Amygdala (tissue), 56 donors: Measurements from ENCODE around the gene RBM47.

Experiments used
- DNase-seq, 56 donors: peaks; one replicate each; lab custom pipeline; 2025; lab: John Stamatoyannopoulos, UW

The RBM47 gene

DNA sequence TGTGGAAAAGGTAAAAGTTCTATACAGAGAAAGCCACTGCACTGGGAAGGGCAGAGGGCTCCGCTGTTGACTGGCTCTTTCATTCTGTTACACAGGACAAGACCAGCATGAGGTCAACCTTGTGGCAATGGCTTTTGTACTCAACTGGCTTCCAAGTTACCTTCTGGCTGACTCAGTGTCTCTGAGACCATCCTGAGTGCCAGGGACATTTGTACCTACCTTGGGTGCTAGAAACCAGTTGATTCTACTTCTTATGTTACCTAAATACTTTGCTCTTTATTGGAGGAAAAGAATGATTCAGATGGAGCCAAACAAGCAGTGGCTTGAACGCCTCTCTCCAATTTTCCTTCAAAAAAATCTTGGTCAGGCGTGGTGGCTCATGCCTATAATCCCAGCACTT is 123.2 kb downstream of the RBM47 start:
- no peak for DNase-seq

DNA sequence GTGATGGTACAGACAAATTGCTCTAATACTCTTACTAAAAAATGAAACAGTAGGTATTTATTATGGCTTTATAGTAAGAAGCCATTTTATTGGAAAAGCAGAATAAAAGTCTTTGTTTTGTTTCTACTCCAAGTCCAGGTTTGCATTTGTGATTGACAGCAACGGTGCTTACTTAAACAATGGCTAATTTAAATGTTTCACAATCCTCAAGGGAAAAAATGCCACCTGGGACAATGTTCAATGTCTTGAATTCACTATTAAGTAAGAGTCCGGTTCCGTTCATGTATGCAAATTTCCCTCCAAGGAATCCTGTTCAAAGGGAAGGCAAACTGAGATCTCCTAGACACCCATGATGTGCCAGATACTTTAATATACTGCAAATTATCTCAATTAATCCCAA is 123.6 kb downstream of the RBM47 start:
- DNase-seq, result no peak

DNA sequence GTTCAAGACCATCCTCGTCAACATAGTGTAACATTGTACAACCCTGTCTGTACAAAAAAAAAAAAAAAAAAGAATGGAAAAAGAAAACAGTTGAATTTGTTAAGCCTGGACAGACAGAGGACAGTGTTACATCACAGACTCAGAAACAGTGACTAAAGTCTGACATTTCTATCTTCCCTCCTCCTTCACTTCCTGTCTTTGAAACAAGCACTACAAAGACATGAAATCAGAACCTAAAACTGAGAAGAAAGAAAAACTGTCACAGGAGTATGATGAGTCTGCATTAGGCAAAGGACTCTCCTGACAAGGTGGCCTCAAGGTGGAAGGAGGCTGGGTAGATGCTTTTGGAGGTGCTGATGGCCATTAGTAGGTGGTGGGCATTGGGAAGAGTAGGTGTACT is 126.7 kb downstream of the RBM47 start:
- DNase-seq, result no peak

DNA sequence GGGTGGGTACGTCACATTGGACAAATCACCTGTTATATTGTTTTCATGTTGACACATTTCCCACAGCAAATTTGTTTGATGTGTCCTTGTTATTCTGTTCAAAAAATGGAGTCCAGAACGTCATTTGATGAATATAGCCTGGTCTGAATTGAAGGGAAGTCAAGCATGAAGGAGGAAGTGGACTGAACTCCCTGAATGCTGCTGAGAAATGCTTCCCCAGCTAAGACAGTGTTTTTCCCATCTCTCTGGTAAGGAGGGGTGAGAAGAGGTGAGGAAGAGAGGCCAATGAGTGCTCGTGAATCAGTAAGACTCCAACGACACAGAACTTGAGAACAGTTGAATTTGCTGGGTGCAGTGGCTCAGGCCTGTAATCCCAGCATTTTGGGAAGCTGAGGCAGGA is 127.4 kb downstream of the RBM47 start:
- DNase-seq, result no peak

DNA sequence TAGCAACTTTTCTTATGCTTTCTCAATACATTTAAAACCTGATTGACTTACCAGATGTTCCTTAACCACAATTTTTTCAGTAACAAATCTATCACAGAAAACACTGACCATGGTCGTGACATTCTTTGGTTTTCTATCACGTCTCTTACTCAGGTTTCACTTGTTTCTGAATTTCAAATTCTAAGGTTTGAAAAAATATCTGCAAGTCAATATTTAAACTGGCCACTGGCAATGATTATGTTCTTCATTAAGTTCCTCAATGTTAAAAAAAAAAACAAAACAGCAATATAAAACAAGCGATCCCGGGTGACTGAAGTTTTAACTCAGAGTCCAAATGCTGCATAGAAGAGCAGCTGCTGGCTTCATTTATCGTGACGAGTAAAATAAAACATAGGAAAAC is 128.9 kb downstream of the RBM47 start:
- DNase-seq, result no peak

DNA sequence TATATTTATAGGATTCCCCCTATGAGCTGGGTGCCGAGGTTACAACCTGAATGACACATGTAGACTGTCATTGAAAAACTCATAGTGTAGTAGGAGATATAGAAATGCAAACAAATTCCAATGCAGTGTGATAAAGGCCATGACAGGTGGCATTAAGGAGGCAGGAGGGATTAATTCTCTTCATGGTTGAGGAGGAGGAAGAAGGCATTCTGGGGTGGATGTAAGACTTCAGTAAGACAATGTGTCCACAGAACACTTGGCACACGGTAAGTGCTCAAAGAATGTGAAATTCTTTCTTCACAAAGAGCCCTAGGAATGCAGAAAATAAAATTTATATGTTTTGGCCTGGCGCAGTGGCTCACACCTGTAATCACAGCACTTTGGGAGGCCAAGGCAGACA is 136.5 kb downstream of the RBM47 start:
- no peak for DNase-seq

DNA sequence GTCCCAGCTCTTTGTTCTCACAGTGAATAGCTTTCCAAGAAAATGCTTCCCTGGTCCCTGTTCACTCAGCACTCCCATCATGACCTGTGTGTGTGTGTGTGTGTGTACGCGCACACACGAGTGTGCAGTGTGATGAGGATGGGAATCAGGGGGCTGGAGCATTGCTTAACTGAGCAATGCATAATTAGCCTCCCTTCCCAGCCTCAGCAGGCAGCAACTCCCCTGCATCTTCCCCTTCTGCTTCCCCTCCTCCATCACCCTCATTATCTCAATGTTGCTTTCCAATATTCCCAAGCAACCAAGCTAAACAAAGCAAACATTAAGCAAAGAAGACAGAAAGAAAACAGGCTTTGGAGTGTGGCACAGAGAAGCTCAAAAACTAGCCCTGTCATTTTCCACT is 137.0 kb downstream of the RBM47 start:
- no peak for DNase-seq

DNA sequence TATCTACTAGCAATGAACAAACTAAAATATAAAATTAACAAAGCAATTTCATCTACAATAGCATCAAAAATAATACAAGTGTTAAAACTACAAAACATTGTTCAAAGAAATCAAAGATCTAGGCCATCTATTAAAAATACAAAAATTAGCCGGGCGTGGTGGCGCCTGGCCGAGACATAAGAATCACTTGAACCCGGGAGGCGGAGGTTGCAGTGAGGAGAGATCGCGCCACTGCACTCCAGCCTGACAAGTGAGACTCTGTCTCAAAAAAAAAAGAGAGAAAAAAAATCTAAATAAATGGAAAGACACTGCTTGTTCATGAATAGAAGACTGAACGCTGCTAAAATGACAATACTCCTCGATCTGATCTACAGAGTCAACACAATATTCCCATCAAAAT is 139.2 kb downstream of the RBM47 start:
- DNase-seq, result no peak

DNA sequence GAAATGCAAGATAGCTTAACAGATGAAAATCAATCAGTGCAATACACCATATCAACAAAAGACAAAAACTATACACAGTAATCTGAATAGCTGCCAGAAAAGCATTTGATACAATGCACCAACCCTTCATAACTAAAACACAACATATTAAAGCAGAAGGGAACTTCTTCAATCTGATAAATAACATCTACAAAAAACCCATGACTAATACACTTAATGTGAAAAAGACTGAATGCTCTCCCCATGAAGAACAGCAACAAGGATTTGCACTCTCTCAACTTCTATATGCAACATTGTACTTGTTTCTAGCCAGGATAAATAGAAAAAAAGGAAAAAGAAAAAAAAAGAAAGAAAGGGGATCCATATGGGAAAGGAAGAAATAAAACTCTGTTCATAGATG is 139.7 kb downstream of the RBM47 start:
- DNase-seq, result peak in 1 of 56 donors; percentile 3

DNA sequence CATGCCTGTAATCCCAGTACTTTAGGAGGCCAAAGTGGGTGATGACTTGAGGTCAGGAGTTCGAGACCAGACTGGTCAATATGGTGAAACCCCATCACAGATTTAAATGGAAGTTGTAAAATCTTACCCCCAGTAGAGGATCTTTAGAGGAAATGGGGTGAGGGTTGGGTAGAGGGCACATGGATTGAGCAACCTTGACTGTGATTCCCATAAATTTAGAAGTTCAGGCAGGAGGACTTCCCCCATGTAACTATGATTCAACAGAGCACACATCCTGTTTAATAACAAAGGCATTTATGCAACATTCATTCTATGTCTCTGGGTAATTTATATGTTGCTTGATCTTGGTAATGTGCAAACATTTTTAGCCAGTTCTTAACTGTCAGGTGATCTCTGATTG is 143.1 kb downstream of the RBM47 start:
- no peak for DNase-seq

DNA sequence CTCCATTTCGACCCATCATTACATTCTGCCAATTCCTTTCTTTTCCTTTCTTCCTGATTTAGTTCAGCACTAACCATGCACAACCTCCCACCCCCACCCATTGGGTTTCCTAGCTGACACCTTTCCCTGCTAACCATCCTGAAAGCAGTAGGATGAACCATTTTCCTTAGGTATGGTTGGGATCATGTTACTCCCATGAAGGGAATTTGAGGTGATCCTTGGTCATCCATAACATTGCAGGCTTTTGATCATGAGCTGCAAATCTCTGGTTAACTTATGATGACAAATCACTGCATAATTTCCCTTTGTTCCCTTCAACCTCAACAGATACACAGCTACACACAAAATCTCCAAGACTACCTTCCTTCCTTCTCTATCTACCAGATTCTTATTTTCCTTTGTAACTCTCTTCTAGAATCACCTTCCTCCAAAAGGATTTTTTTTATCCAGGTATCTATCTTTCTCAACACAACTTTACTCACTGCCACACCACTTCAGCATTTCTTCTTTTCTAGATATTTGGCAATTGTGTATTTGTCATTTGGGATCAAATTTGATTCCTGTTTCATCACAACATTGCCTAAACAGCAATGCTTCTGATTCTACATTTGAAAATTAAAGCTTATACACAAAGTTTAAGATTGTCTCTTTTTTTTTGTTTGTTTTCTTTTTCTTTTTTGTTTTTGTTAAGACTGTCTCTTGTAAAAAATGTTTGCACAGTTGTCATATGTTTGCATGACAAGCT is 145.1 kb downstream of the RBM47 start:
- DNase-seq, result no peak

DNA sequence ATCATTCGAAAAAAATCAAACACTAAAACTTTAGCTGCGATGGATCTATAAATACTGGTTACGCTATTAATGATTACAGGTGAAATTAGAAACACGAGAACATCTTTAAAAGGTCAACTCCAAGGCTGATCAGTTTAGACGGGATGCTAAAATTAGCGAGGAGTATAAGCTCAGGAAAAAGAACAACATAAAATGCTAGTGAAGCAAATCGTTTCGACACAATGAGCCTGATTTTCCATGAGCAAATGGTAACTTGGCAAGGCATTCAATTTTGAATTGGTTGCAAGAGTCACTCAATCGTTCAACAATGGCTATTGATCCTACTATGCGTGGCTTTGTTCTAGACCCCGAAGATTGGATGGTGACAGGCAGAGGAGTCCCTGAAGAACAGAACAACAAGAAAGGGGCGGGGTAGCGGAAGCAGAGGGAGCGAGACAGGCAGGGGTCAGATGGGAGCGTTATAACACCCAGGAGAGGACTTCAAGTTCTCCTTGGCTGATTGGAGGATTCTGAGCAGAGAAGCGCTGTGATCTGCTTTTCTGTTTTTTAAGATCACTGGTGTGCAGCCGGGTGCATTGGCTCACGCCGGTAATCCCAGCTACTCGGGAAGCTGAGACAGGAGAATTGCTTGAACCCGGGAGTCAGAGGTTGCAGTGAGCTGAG is 146.5 kb downstream of the RBM47 start:
- DNase-seq, result no peak

DNA sequence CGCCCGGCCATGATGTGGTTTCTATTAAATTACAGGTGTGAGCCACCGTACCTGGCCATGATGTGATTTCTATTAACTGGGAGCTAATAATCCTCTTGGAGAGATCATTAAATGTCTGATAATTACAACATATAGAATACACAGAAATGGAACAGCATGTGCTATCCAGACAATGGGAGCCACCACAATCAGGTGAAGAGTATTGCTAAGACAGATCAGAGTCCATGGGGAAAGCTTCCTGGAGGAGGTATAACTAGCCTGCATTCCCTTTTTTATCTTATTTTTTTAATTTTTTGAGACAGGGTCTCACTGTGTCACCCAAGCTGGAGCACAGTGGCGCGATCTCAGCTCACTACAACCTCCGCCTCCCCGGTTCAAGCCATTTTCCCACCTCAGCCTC is 147.7 kb downstream of the RBM47 start:
- DNase-seq, result no peak

DNA sequence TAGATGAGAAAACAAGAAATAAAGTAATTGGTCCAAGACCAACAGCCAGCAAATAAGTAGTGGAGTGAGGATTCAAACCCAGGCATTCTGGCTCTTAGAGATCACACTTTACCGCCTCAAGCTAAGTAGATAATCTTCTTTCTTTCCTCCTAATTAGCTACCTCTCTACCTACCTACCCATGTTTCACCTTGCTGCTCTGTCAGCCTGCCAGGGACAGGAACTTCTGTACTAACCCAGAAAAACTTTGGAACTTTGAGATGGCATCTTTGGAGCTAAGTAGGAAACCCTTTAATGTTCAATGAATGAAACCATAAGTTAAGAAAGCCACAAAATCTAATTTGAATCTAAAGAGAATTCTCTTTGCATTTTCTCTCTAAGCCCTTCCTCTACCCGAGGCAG is 149.4 kb downstream of the RBM47 start:
- no peak for DNase-seq

DNA sequence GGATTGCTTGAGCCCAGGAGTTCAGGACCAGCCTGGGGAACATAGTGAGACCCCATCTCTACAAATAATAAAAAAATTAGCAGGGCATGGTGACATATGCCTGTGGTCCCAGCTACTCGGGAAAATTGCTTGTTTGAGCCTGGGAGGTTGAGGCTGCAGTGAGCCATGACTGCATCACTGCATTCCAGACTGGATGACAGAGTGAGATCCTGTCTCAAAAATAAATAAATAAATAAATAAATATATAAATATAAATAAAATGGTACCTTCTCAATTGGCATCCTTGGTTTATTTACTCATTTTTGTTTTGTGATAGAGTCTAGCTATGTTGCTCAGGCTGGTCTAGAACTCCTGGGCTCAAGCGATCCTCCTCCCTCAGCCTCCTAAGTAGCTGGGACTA is 150.3 kb downstream of the RBM47 start:
- no peak for DNase-seq

DNA sequence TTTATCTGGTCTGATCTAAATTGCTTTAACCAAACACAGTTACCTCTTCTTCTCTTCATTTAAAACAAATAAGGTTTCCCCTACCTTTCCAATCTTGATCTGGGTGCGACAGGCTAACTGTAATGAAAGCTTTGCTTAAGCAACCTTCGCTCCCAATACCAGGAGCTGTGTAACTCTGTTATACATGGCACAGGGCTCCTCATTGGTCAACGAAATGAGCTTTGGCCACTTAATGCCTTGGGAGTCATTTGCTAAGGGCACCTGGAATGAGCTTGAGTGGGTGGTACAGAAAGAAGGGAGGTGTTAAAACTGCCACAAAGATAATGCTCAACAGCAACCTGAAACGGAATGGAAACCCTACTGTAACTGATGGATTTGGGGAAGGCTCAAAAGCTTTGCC is 154.1 kb downstream of the RBM47 start:
- no peak for DNase-seq

DNA sequence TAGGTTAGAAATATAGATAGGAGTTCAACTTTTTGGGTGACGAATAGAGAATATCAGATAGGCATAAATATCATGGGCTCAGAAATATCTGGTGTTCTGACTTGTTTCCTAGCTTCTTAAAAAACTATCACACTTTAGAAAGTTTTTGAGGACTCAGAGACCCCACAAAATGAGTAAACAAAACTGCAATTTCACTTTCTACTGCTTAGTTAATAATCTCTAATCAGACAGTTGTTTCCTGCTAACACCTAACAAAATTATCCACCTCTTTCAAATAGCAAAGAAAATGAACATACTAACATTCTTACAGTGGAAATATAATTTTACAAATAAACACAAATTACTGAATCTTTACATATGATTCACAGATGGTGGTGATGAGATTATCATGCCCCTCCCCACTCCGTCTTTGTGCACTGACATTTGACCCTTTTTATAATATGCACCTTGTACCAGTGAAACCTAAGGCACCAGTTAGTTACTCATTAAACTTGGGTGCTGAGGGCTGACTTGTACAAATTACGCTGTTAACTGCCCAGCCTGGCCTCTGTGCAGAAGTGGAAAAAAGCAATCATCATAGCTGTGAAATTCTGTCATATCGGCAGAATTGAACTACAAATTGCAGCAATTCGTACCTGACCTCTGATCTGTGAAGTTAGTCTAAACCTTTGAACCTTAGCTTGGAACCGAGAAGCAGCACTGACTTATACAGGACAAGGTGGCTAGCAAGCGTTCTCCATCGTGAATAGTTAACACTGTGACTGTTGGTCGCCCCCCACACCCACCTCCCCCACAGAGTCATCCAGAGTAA is 155.9 kb downstream of the RBM47 start:
- DNase-seq, result no peak

DNA sequence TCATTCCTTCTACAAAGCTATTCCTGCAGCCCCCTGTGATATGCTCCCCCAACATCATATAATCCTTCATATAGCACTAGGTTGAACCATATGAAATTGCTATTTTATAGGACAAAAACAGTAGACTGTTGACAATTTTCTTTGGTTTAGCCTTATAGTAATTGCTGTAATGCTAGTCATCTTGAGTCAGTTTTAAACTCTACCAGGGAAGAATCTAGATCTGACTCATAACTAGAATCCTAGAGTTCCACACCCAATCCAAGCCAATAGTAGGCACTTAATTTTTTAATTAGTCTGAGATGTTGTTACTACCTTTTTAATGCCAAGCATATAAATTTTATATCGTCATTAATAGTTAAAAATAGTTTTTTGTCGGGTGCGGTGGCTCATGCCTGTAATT is 157.7 kb downstream of the RBM47 start:
- no peak for DNase-seq

DNA sequence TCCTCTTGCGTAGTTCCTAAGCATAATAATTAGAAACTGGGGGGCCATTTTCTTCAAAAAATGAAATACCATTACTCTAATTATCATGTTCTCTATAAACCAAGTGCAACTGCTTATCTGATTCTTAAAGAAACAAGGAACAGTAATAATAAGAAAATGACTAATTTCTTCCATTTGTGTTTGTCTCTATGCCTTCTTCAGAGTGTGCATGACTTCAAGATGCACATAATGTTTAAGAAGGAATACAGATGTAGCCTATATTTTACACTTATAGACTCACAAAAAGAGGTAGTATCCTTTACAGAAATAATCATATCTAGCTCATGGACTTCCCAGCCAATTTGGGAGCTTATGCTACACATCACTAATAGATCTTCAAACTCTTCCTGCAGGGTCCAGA is 162.9 kb downstream of the RBM47 start:
- no peak for DNase-seq

DNA sequence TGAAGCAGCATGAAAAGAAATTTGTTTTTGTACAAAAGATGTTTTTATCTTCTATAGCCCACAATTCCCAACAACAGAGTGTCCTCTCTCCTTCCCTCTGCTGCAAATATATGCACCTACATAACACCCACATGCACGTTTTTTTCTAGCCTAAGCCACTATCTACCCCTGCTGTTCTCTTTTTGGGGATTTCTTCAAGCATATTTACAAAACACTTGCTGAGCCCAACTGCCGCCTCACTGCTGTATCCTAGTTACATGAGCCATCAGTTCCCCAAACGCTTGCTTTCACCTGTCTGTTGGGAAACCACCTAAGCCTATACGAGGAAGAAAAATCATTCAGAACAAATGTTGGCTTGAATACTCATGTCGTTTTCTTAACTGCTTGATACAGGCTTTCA is 167.3 kb downstream of the RBM47 start:
- DNase-seq, result peak in 2 of 56 donors; percentile 14 to 19

DNA sequence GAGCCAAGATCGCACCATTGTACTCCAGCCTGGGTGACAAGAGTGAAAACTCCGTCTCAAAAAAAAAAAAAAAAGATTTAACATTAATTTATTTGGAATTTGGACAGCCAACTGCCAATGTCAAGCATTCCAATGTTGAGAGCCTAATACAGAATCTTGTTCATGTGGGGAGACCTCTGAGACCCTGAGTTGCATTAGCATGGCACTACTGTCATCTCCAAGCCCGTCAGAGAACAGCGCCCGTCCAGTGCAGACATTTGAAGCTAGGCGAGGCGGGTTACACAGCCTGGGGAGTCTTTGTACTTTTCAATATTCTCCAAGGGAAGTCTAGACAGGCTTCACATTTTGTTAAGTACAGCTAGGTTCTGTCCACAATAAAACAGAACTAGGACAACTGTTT is 167.8 kb downstream of the RBM47 start:
- no peak for DNase-seq

DNA sequence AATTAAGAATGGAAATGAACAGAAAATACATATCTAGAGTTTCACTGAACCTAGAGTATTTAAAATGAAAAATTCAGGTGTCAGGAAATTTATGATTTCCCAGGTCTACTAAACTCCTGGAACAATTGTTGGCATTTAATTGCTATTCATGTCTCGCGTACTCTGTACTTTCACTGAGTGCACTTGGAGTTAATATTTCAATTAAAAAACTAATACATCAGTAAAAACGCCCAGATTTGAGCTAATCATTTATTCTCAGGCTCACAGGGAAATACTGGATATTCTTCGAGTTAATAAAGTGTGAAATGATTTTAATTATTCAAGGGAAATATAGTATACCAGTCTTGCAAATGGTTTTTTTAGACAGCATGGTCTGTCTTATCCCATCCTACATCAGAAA is 168.6 kb downstream of the RBM47 start:
- DNase-seq, result no peak
